Measurements from ENCODE around the gene KIF5C. TPM values are rescaled to one million over a fixed set of nuclear protein-coding genes. Genes with fewer than 3 reads are reported as not detected.

Gene KIF5C
- total RNA-seq, 1 experiment from 2014 or later: 0.21 TPM

DNA sequence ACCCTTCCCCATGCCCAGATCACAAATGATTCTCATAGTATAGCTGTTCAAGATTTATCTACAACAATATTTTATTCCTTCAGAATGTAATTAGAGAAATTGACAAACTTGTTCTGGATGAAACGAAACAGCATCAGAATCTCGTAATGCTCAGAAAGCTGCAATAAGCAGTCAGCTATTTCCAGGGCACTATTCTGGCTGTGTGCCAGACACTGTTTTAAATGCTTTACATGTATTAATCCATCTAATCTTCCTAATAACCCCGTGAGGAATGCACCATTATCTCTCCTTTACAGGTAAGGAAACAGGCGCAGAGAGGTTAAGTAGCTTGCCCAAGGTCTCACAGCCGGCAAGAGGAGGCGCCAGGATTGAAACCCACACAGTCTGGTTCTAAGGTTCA, 153.3 kb downstream of the KIF5C start:
- Mint-ChIP-seq H3K4me1 (ENCODE audit: insufficient read depth, unreplicated experiment) (peaks cover 15% of the 10 kb centered on the region), H3K27ac (ENCODE audit: low read depth, unreplicated experiment) (no peak overlapping the region), H3K36me3 (ENCODE audit: insufficient read depth, unreplicated experiment) (no peaks in the 10 kb centered on the region), H3K9me3 (ENCODE audit: unreplicated experiment) (no peaks in the 10 kb centered on the region), H3K4me3 (ENCODE audit: unreplicated experiment) (no peak overlapping the region), H3K27me3 (ENCODE audit: insufficient read depth, unreplicated experiment) (no peaks in the 10 kb centered on the region)
- intact Hi-C loops (cut with micrococcal nuclease): no loop called here
- ChIA-PET CTCF (interaction anchor here (0.9 to 7.4 kb wide), 6 partner anchors 9 to 533 kb away, joined by 3 to 66 read pairs (median 5); no protein-coding TSS in a partner anchor), POLR2A (interaction anchor here (0.6 to 1.6 kb wide), 2 partner anchors 9 to 19 kb away, joined by 4 to 5 read pairs; no protein-coding TSS in a partner anchor)
- no peak for DNase-seq (ENCODE audit: unreplicated experiment)
- BruUV-seq (replicated peaks): no TSS peak
- TF ChIP-seq, protein P1, sequence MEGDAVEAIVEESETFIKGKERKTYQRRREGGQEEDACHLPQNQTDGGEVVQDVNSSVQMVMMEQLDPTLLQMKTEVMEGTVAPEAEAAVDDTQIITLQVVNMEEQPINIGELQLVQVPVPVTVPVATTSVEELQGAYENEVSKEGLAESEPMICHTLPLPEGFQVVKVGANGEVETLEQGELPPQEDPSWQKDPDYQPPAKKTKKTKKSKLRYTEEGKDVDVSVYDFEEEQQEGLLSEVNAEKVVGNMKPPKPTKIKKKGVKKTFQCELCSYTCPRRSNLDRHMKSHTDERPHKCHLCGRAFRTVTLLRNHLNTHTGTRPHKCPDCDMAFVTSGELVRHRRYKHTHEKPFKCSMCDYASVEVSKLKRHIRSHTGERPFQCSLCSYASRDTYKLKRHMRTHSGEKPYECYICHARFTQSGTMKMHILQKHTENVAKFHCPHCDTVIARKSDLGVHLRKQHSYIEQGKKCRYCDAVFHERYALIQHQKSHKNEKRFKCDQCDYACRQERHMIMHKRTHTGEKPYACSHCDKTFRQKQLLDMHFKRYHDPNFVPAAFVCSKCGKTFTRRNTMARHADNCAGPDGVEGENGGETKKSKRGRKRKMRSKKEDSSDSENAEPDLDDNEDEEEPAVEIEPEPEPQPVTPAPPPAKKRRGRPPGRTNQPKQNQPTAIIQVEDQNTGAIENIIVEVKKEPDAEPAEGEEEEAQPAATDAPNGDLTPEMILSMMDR (IDR thresholded peaks at IDR 0.05; ENCODE audit: unreplicated experiment): no peak

DNA sequence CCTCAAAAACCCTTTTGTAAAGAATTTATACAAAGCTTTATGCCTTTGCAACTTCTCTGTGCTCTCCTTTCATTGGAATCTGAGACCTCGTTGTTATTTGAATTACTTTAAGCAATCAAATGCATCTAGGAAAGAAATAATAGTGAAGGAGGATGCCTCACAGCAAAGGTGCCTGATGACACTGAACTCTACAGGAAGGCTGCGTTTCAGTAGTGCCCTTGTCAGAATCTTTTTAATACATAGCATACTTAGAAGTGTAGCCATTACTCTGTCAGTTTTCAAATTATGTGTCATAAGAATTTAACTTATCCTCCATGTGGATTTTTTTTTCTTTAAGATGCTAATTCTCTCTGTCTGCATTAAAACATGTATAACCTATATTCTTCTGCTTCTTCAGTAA, 153.9 kb downstream of the KIF5C start:
- TF ChIP-seq, protein P1 (IDR thresholded peaks at IDR 0.05; ENCODE audit: unreplicated experiment): no peak
- H3K9me3 Mint-ChIP-seq (ENCODE audit: unreplicated experiment): no peaks in the 10 kb centered on the region
- ChIA-PET POLR2A (interaction anchor here (0.6 to 1.6 kb wide), 2 partner anchors 9 to 18 kb away, joined by 4 to 5 read pairs; no protein-coding TSS in a partner anchor), CTCF (interaction anchor here (0.9 to 7.4 kb wide), 5 partner anchors 9 to 532 kb away, joined by 3 to 66 read pairs (median 5); no protein-coding TSS in a partner anchor)
- H3K36me3 Mint-ChIP-seq (ENCODE audit: insufficient read depth, unreplicated experiment): no peaks in the 10 kb centered on the region
- no peak for DNase-seq (ENCODE audit: unreplicated experiment)
- peaks cover 15% of the 10 kb centered on the region for H3K4me1 Mint-ChIP-seq (ENCODE audit: insufficient read depth, unreplicated experiment)
- H3K4me3 Mint-ChIP-seq (ENCODE audit: unreplicated experiment): no peak overlapping the region
- intact Hi-C loops (cut with micrococcal nuclease): no loop called here
- H3K27ac Mint-ChIP-seq (ENCODE audit: low read depth, unreplicated experiment): no peak overlapping the region
- no TSS peak for BruUV-seq (replicated peaks)
- no peaks in the 10 kb centered on the region for H3K27me3 Mint-ChIP-seq (ENCODE audit: insufficient read depth, unreplicated experiment)

DNA sequence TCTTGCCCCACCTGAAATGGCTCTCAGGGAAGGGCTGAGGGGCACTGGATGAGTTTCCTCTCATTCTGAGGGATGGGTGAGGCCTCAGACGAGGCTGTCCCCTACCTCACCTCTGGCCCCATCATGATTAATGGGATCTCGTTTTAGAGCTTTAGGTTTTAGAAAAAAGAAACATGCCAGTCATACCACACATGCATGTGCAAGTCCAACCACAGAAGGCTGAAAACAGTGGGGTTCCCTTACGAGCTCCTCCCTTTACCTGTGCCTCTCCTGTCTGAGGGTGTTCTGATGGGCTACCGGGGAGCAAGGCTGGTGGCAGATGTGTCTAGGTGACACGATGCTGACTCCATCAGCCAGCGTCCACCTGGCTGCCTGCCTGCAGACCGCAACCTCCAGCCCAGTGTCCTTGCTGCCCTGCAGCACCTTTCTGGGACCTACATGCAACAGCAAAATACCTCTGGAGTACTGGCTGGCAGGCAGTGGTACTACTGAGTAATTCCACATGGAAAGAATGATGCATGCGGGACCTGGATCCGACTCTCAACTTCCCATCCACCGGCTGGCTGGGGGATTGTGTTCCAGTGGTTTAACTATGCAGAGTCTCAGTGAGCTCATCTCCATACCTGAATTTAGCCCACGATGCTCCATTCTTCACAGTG, 154.4 kb downstream of the KIF5C start:
- no peak overlapping the region for H3K4me3 Mint-ChIP-seq (ENCODE audit: unreplicated experiment)
- BruUV-seq (replicated peaks): no TSS peak
- TF ChIP-seq, protein P1 (IDR thresholded peaks at IDR 0.05; ENCODE audit: unreplicated experiment): no peak
- H3K9me3 Mint-ChIP-seq (ENCODE audit: unreplicated experiment): no peaks in the 10 kb centered on the region
- POLR2A ChIA-PET: interaction anchor here (1.6 kb wide), 1 partner anchor 18 kb away, joined by 5 read pairs; no protein-coding TSS in a partner anchor
- no peaks in the 10 kb centered on the region for H3K36me3 Mint-ChIP-seq (ENCODE audit: insufficient read depth, unreplicated experiment)
- H3K27ac Mint-ChIP-seq (ENCODE audit: low read depth, unreplicated experiment): no peak overlapping the region
- H3K4me1 Mint-ChIP-seq (ENCODE audit: insufficient read depth, unreplicated experiment): peaks cover 10% of the 10 kb centered on the region
- no peak for DNase-seq (ENCODE audit: unreplicated experiment)
- CTCF ChIA-PET: interaction anchor here (0.6 to 7.4 kb wide), 4 partner anchors 11 to 1710 kb away, joined by 3 to 66 read pairs (median 5); no protein-coding TSS in a partner anchor
- no peaks in the 10 kb centered on the region for H3K27me3 Mint-ChIP-seq (ENCODE audit: insufficient read depth, unreplicated experiment)
- intact Hi-C loops (cut with micrococcal nuclease): no loop called here

DNA sequence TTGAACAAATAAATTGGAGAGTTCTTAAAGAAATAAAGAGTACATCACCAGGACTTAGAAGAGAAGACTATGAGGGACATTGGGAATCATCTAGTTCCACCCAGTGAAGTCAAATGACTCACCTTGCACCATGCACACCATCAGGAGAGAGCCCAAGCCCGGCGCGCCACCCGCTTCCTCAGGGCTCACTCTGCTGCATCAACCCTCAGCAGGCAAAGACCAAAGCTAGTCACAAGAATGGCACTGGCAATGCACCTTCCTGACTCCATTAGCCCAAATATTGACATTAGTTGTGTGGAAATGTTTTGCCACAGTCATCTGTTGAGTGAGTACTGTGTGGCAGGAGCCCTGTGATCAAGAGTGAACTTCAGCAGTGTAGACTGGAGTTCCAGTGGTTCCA, 156.4 kb downstream of the KIF5C start:
- no peak for DNase-seq (ENCODE audit: unreplicated experiment)
- POLR2A ChIA-PET: interaction anchor here (0.9 kb wide), 1 partner anchor 12 kb away, joined by 4 read pairs; no protein-coding TSS in a partner anchor
- Mint-ChIP-seq H3K4me3 (ENCODE audit: unreplicated experiment) (no peak overlapping the region), H3K27ac (ENCODE audit: low read depth, unreplicated experiment) (no peak overlapping the region), H3K4me1 (ENCODE audit: insufficient read depth, unreplicated experiment) (peaks cover 9% of the 10 kb centered on the region), H3K9me3 (ENCODE audit: unreplicated experiment) (no peaks in the 10 kb centered on the region), H3K36me3 (ENCODE audit: insufficient read depth, unreplicated experiment) (no peaks in the 10 kb centered on the region), H3K27me3 (ENCODE audit: insufficient read depth, unreplicated experiment) (no peaks in the 10 kb centered on the region)
- intact Hi-C loops (cut with micrococcal nuclease): no loop called here
- TF ChIP-seq, protein P1 (IDR thresholded peaks at IDR 0.05; ENCODE audit: unreplicated experiment): no peak
- BruUV-seq (replicated peaks): no TSS peak
- CTCF ChIA-PET: interaction anchor here (7.4 kb wide), 1 partner anchor 14 kb away, joined by 66 read pairs; no protein-coding TSS in a partner anchor

Data from MCF 10A (cell line).